ENCODE measurements around the gene CAPN15.
"Not testable (repeated sequence)": the region's sequence is repeated elsewhere in the genome, so short reads cannot be mapped to it uniquely, and the experiment has no call there.

Gene CAPN15

GRCh38 chr16:502179-502943, 25.2 kb upstream of the CAPN15 start:
- ATAC-seq (ENCODE audit: low read depth) = peak; percentile 31; the same call in 2 of the 3 replicates
- H3K27ac ChIP-seq (ENCODE audit: poor library complexity, severe bottlenecking) = no peak overlapping the region
- no peaks in the 10 kb centered on the region for H3K4me1 ChIP-seq (ENCODE audit: insufficient read depth, poor library complexity, severe bottlenecking)
- no peaks in the 10 kb centered on the region for H3K36me3 ChIP-seq (ENCODE audit: low read depth)
- H3K9me3 ChIP-seq (ENCODE audit: severe bottlenecking) = no peaks in the 10 kb centered on the region
- peak; percentile 62 for DNase-seq (ENCODE audit: low spot score)
- H3K4me3 ChIP-seq (ENCODE audit: severe bottlenecking) = no peak overlapping the region
- TF ChIP-seq CTCF (IDR thresholded peaks at IDR 0.05; ENCODE audit: poor library complexity, severe bottlenecking) = no peak
- H3K27me3 ChIP-seq (ENCODE audit: insufficient read depth, poor library complexity, severe bottlenecking) = no peaks in the 10 kb centered on the region

- no peaks in the 10 kb centered on the region for H3K27me3 ChIP-seq (ENCODE audit: insufficient read depth, poor library complexity, severe bottlenecking)
- ATAC-seq (ENCODE audit: low read depth) (no peak), DNase-seq (ENCODE audit: low spot score) (peak; percentile 55)
- no peaks in the 10 kb centered on the region for H3K9me3 ChIP-seq (ENCODE audit: severe bottlenecking)
- TF ChIP-seq CTCF (IDR thresholded peaks at IDR 0.05; ENCODE audit: poor library complexity, severe bottlenecking) = no peak
- H3K36me3 ChIP-seq (ENCODE audit: low read depth) = no peaks in the 10 kb centered on the region
- H3K4me3 ChIP-seq (ENCODE audit: severe bottlenecking) = no peak overlapping the region
- H3K4me1 ChIP-seq (ENCODE audit: insufficient read depth, poor library complexity, severe bottlenecking) = no peaks in the 10 kb centered on the region
- no peak overlapping the region for H3K27ac ChIP-seq (ENCODE audit: poor library complexity, severe bottlenecking)
Measured at GRCh38 chr16:503150-504071, 24.1 kb upstream of the CAPN15 start.

GRCh38 chr16:505479-506245, 21.9 kb upstream of the CAPN15 start:
- TF ChIP-seq CTCF (IDR thresholded peaks at IDR 0.05; ENCODE audit: poor library complexity, severe bottlenecking) = no peak
- Histone ChIP-seq H3K4me1 (ENCODE audit: insufficient read depth, poor library complexity, severe bottlenecking) (no peaks in the 10 kb centered on the region), H3K36me3 (ENCODE audit: low read depth) (no peaks in the 10 kb centered on the region), H3K27me3 (ENCODE audit: insufficient read depth, poor library complexity, severe bottlenecking) (no peaks in the 10 kb centered on the region), H3K9me3 (ENCODE audit: severe bottlenecking) (no peaks in the 10 kb centered on the region), H3K4me3 (ENCODE audit: severe bottlenecking) (no peak overlapping the region), H3K27ac (ENCODE audit: poor library complexity, severe bottlenecking) (no peak overlapping the region)
- no peak for ATAC-seq (ENCODE audit: low read depth)
- peak; percentile 55 for DNase-seq (ENCODE audit: low spot score)

GRCh38 chr16:506246-506546, 21.3 kb upstream of the CAPN15 start:
- no peak overlapping the region for H3K27ac ChIP-seq (ENCODE audit: poor library complexity, severe bottlenecking)
- H3K4me1 ChIP-seq (ENCODE audit: insufficient read depth, poor library complexity, severe bottlenecking) = no peaks in the 10 kb centered on the region
- no peak for TF ChIP-seq CTCF (IDR thresholded peaks at IDR 0.05; ENCODE audit: poor library complexity, severe bottlenecking)
- H3K36me3 ChIP-seq (ENCODE audit: low read depth) = no peaks in the 10 kb centered on the region
- no peak for DNase-seq (ENCODE audit: low spot score)
- H3K4me3 ChIP-seq (ENCODE audit: severe bottlenecking) = no peak overlapping the region
- no peaks in the 10 kb centered on the region for H3K27me3 ChIP-seq (ENCODE audit: insufficient read depth, poor library complexity, severe bottlenecking)
- no peak for ATAC-seq (ENCODE audit: low read depth)
- H3K9me3 ChIP-seq (ENCODE audit: severe bottlenecking) = no peaks in the 10 kb centered on the region

GRCh38 chr16:507527-507926, 20.0 kb upstream of the CAPN15 start:
- not testable (repeated sequence) for H3K27ac ChIP-seq (ENCODE audit: poor library complexity, severe bottlenecking); DNase-seq (ENCODE audit: low spot score); ATAC-seq (ENCODE audit: low read depth); H3K4me3 ChIP-seq (ENCODE audit: severe bottlenecking); H3K36me3 ChIP-seq (ENCODE audit: low read depth); H3K9me3 ChIP-seq (ENCODE audit: severe bottlenecking); H3K4me1 ChIP-seq (ENCODE audit: insufficient read depth, poor library complexity, severe bottlenecking); H3K27me3 ChIP-seq (ENCODE audit: insufficient read depth, poor library complexity, severe bottlenecking)
